OCI-LY7 (cell line): ENCODE measurements around the gene MEST. TPM values are rescaled to one million over a fixed set of nuclear protein-coding genes. Genes with fewer than 3 reads are reported as not detected.

Experiments
- Bru-seq: library from RNA; stranded (reverse); fragments of 400-500 nt; gene quantifications from one replicate; lab custom pipeline; 2021; lab: Mats Ljungman, UMichigan
- BruChase-seq, 2 experiments: library from RNA; stranded (reverse); fragments of 400-500 nt; gene quantifications; one replicate each; lab custom pipeline; 2021; lab: Mats Ljungman, UMichigan
- BruUV-seq: library from RNA; stranded (reverse); fragments of 400-500 nt; replicated peaks from 2 replicates; lab custom pipeline; 2021; lab: Mats Ljungman, UMichigan
- CTCF ChIA-PET: fragments of 300-600 bp; sonication (Branson Sonifier 250); formaldehyde crosslinking; loops from one replicate; lab custom pipeline; 2022; ENCODE audit warnings: antibody characterized with exemption; ENCODE audit not compliant: unreplicated experiment; lab: Charles Lee
- POLR2A ChIA-PET: fragments of 300-600 bp; sonication (Branson Sonifier 250); formaldehyde crosslinking; loops from one replicate; lab custom pipeline; 2022; ENCODE audit warnings: antibody characterized with exemption; lab: Charles Lee
- DNase-seq: peaks from one replicate; pipeline ENCODE4 v3.0.0-alpha.2; 2015; ENCODE audit warnings: low spot score
- H2AFZ ChIP-seq: fragments of 200-600 bp; sonication (generic), shearing (Covaris generic); 2 replicates; pipeline ENCODE4 v1.6.1; 2014; ENCODE audit warnings: mild to moderate bottlenecking, antibody characterized with exemption, low read length, moderate library complexity
- H3K27ac ChIP-seq: fragments of 200-600 bp; sonication (generic); 2 replicates; pipeline ENCODE4 v1.5.1; 2014; ENCODE audit warnings: mixed run types, low read depth, mild to moderate bottlenecking, moderate library complexity, low read length, inconsistent platforms; ENCODE audit not compliant: poor library complexity, severe bottlenecking
- H3K36me3 ChIP-seq: fragments of 200-600 bp; sonication (generic); 2 replicates; pipeline ENCODE4 v1.6.1; 2014; ENCODE audit warnings: mild to moderate bottlenecking, antibody characterized with exemption, low read length, moderate library complexity, mixed read lengths; ENCODE audit not compliant: insufficient read depth
- H3K4me1 ChIP-seq: fragments of 200-600 bp; sonication (generic); 2 replicates; pipeline ENCODE4 v1.5.1; 2014; ENCODE audit warnings: mild to moderate bottlenecking, low read length; ENCODE audit not compliant: insufficient read depth, poor library complexity, severe bottlenecking
- H3K4me2 ChIP-seq: fragments of 200-600 bp; sonication (generic); 2 replicates; pipeline ENCODE4 v1.6.1; 2014; ENCODE audit warnings: mild to moderate bottlenecking, low read length
- H3K4me3 ChIP-seq: fragments of 200-600 bp; sonication (generic); 2 replicates; pipeline ENCODE4 v1.5.1; 2014; ENCODE audit warnings: mild to moderate bottlenecking, low read depth, low read length; ENCODE audit not compliant: poor library complexity, severe bottlenecking
- H3K79me2 ChIP-seq: fragments of 200-600 bp; sonication (generic); 2 replicates; pipeline ENCODE4 v1.6.1; 2016; ENCODE audit warnings: low read depth, mild to moderate bottlenecking, low read length, moderate library complexity, mixed read lengths; ENCODE audit not compliant: insufficient read depth
- H3K9me2 ChIP-seq: fragments of 200-600 bp; sonication (generic); 2 replicates; pipeline ENCODE4 v1.6.1; 2016; ENCODE audit warnings: mild to moderate bottlenecking, low read length, mixed read lengths; ENCODE audit not compliant: insufficient read depth
- H3K9me3 ChIP-seq: fragments of 200-600 bp; sonication (generic); 2 replicates; pipeline ENCODE4 v1.6.1; 2014; ENCODE audit warnings: mild to moderate bottlenecking, mixed run types, low read length, mixed read lengths
- H4K20me1 ChIP-seq: fragments of 200-600 bp; sonication (generic); 2 replicates; pipeline ENCODE4 v1.6.1; 2014; ENCODE audit warnings: mild to moderate bottlenecking, antibody characterized with exemption, low read length, moderate library complexity, mixed read lengths; ENCODE audit not compliant: insufficient read depth
- EZH2phosphoT487 ChIP-seq: fragments of 200-600 bp; sonication (generic); IDR thresholded peaks from 2 replicates; pipeline ENCODE4 v1.6.1; 2018; ENCODE audit warnings: low read depth, borderline replicate concordance, mild to moderate bottlenecking, mixed run types, antibody characterized with exemption, low read length, moderate library complexity, mixed read lengths
- intact Hi-C: fragments of 100-400 bp; cut with micrococcal nuclease; formaldehyde crosslinking; loops from one replicate; pipeline ENCODE4 v1.10.0; 2022; ENCODE audit not compliant: unreplicated experiment
- long read RNA-seq: library from polyadenylated mRNA; stranded (forward); transcript quantifications from one replicate; pipeline ENCODE4 v2.0.0, GENCODE V29; 2022
- total RNA-seq, 2 experiments: library from RNA; depleted of rRNA in 1 of 2; stranded (reverse); fragments of >200 nt in 1 of 2; shearing (Covaris generic) in 1 of 2; gene quantifications; 2 replicates each; pipeline ENCODE4 v1.2.3, GENCODE V29; 2014 to 2022
- TF ChIP-seq, protein P1 (sequence below): fragments of 200-600 bp; sonication (generic); conservative IDR thresholded peaks from 2 replicates; pipeline ENCODE4 v1.5.1; 2014; ENCODE audit warnings: mild to moderate bottlenecking, antibody characterized with exemption, low read length, moderate library complexity, mixed read lengths

Gene MEST, protein sequence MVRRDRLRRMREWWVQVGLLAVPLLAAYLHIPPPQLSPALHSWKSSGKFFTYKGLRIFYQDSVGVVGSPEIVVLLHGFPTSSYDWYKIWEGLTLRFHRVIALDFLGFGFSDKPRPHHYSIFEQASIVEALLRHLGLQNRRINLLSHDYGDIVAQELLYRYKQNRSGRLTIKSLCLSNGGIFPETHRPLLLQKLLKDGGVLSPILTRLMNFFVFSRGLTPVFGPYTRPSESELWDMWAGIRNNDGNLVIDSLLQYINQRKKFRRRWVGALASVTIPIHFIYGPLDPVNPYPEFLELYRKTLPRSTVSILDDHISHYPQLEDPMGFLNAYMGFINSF
- 1.8 and 5.2 TPM in 2 replicates for total RNA-seq (2014; rRNA removed; shearing (Covaris generic))
- total RNA-seq (2022), result 1.2 and 1.5 TPM in 2 replicates
- Bru-seq, nascent RNA, result percentile 28 among the genes with signal in this experiment
- BruChase-seq, experiment 1, labeled RNA remaining after a 6-hour chase, result percentile 32 among the genes with signal in this experiment
- BruChase-seq, experiment 2, labeled RNA remaining after a 2-hour chase, result percentile 33 among the genes with signal in this experiment
- long read RNA-seq, partial matches to known transcripts, result 1 of 2 reads
- long read RNA-seq, other reads (novel, unspliced or antisense), result 0 of 2 reads

DNA sequence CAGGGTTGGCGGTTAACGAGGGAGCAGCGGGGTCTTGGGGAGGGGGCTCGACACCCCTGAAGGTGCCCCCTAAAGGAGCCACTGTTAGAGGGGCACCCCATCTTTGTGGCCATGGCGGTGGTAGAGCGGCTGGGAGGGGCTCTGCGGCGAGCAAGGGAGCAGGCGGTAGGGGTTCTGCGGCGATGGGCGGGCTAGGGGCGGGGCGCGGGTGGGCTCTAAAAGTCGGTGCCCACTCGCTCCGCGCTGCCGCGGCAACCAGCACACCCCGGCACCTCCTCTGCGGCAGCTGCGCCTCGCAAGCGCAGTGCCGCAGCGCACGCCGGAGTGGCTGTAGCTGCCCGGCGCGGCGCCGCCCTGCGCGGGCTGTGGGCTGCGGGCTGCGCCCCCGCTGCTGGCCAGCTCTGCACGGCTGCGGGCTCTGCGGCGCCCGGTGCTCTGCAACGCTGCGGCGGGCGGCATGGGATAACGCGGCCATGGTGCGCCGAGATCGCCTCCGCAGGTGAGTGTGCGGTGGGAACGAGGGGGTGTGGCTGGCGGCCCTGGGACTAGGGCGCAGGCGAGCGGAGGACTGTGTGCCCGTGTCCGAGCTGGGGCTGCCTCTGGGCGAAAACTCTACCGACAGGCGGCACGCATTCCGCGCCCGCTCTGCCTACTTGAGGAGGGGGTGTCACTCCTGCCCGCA is at the start of gene MEST:
TSS of gene MEST (plus strand) at position 245 of the 682 bp plus-strand sequence. CDS start at position 474, 229 bp downstream.
- Histone ChIP-seq H2AFZ (no peak within 1 kb of the TSS), H3K9me3 (no peaks in the 10 kb centered on the region), H3K4me3 (no peak within 1 kb of the TSS), H3K79me2 (no peaks in the 10 kb centered on the region), H3K4me1 (no peaks in the 10 kb centered on the region), H4K20me1 (no peaks in the 10 kb centered on the region), H3K27ac (no peak within 1 kb of the TSS), H3K4me2 (peak within 1 kb of the TSS; percentile 31; the same call in 1 of the 2 replicates), H3K9me2 (no peaks in the 10 kb centered on the region), H3K36me3 (no peaks in the 10 kb centered on the region)
- CTCF ChIA-PET, result no interaction called here
- TF ChIP-seq, protein P1, sequence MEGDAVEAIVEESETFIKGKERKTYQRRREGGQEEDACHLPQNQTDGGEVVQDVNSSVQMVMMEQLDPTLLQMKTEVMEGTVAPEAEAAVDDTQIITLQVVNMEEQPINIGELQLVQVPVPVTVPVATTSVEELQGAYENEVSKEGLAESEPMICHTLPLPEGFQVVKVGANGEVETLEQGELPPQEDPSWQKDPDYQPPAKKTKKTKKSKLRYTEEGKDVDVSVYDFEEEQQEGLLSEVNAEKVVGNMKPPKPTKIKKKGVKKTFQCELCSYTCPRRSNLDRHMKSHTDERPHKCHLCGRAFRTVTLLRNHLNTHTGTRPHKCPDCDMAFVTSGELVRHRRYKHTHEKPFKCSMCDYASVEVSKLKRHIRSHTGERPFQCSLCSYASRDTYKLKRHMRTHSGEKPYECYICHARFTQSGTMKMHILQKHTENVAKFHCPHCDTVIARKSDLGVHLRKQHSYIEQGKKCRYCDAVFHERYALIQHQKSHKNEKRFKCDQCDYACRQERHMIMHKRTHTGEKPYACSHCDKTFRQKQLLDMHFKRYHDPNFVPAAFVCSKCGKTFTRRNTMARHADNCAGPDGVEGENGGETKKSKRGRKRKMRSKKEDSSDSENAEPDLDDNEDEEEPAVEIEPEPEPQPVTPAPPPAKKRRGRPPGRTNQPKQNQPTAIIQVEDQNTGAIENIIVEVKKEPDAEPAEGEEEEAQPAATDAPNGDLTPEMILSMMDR, result no peak
- no peak for TF ChIP-seq EZH2phosphoT487
- no TSS peak for BruUV-seq
- intact Hi-C loops, result no loop called here
- POLR2A ChIA-PET, result no interaction called here
- DNase-seq, result no peak

DNA sequence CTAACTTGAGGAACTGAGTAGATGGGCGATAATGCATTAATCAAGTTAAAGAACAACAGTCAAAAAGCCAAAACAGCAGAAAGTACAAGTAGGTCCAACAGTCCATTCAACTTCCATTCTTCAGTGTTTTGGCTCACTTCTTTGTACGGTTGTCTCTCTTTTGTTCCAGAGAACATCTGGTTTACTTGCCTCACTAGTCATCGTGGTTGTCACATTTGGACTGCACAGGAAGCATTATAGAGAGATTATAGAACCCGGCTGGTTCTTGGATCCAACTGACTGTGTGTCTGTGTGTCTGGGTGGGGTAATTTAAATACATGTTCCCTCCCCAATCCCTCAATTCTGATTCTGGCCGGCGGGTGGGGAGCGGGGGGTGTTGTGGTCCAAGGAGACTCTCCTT is 49.3 kb upstream of the MEST start:
- H3K4me3 ChIP-seq, result no peak overlapping the region
- H3K4me2 ChIP-seq, result no peak overlapping the region
- H3K36me3 ChIP-seq, result no peaks in the 10 kb centered on the region
- H3K27ac ChIP-seq, result no peak overlapping the region
- H3K9me3 ChIP-seq, result no peaks in the 10 kb centered on the region
- intact Hi-C loops, result loop anchor here (10.0 kb wide), 1 partner anchor 368 kb away; the partner anchor contains the start of gene KLHDC10
- H2AFZ ChIP-seq, result peak overlapping the region; percentile 95; the same call in 1 of the 2 replicates
- H3K79me2 ChIP-seq, result peaks cover 10% of the 10 kb centered on the region; the same call in 1 of the 2 replicates
- H3K4me1 ChIP-seq, result peaks cover 24% of the 10 kb centered on the region
- CTCF ChIA-PET, result no interaction called here
- no peak for DNase-seq
- POLR2A ChIA-PET, result interaction anchor here (0.6 to 1.7 kb wide), 2 partner anchors 31 to 619 kb away, joined by 3 to 5 read pairs; no protein-coding TSS in a partner anchor
- H3K9me2 ChIP-seq, result no peaks in the 10 kb centered on the region
- TF ChIP-seq, protein P1, result no peak
- TF ChIP-seq EZH2phosphoT487, result no peak
- no TSS peak for BruUV-seq
- H4K20me1 ChIP-seq, result no peaks in the 10 kb centered on the region
